Stimulated activated CD4-positive, alpha-beta T cell treated with anti-CD3 and anti-CD28 coated beads, Interleukin-2, amount 100 ng/mL, for 48 hours (primary cell): ENCODE data around the gene EXOC2.
"Not testable (repeated sequence)": the region's sequence is repeated elsewhere in the genome, so short reads cannot be mapped to it uniquely, and the experiment has no call there.

Source experiments
- DNase-seq, 2 donors: peaks; one replicate each; pipeline ENCODE4 v3.0.0-alpha.2; 2020

EXOC2 gene

DNA sequence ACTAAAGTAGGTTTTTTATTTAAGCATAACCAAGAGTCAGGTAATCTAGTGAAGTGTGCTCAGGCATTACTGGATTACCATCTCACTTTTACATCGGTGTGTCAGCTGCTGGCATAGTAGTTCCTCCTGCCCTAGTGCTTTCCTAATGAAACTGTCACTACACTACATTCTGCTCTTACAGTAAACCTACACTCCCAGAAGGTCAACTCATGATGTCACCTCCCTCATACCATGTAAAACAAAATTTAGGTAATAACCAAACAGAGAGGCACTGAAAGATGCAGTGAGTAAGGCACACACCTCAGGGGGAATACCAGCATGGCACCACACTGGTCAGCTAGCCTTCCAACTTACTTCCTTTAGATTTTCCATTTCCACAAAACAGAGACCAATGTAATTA, 59.3 kb downstream of the EXOC2 start:
- DNase-seq, result no peak

DNA sequence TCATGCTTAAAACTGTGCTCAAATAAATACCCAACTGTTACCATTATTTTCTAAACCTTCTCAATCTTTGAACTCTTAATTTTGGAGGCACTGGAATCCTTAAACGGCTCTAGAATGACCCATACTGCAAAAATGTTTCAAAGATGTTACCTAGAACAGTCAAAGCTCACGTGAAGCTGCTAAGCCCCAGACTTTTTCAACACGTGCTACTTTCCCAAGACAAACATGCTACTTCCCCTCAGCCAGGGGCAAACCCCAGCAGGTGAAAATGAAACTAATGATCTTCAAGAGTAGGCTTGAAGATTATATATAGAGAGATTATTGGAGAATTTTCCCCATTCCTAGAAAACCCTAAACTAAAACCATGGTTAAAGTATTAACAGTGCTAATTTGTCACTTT, 64.2 kb downstream of the EXOC2 start:
- no peak for DNase-seq

DNA sequence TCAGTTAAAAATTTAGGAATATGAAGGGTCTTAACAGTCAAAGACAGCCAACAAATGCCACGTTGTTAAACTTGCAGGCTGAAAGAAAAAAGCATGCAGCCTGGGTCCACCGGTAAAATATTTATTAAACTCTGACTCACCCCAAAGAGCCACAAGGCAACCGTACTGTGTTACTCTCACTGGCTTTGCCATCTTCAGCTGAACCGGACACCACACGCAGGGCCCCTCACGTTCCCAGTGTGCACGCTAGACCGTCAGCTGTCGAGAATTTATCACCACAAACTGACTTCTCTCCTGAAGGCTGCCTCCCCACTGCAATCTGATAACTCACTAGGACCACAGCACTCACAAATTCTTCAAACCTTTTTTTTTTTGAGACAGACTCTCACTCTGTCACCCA, 66.7 kb downstream of the EXOC2 start:
- DNase-seq, result no peak

DNA sequence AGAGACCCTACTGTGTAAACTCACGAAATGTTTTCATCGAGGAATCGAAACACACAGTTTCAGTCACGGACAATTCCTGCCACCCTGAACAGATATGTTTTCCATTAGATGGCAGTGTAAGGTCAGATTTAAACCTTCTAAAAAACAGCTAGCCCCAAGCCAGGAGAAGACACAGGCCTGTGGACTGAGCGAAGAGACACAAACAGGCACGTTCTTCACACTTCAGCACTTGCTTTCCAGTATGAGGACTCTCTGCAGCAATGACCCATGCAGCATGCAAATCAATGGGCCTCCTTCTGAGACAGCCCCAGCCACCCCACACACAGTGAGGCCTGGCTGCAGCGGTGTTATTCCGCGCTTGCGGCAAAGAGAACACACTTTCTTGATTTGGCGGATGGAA, 68.0 kb downstream of the EXOC2 start:
- no peak for DNase-seq

DNA sequence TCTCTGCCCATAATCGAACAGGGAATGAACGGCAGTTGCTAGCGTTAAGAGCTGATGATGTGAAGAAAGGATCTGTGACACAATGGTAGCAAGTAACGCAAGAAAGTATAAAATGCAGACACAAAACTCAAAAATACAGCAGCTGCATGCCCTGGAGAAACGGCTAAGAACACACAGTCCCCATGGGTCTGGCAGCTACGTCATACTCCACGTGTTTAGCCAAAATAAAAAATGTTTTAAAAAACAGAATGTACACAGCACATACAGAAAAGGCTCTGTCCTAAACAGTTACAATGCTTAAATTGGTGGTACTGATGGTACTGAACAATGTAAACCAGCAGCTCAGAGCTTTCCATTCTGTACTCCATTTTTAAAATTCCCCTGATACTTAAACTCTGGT, 70.5 kb downstream of the EXOC2 start:
- DNase-seq, result no peak

DNA sequence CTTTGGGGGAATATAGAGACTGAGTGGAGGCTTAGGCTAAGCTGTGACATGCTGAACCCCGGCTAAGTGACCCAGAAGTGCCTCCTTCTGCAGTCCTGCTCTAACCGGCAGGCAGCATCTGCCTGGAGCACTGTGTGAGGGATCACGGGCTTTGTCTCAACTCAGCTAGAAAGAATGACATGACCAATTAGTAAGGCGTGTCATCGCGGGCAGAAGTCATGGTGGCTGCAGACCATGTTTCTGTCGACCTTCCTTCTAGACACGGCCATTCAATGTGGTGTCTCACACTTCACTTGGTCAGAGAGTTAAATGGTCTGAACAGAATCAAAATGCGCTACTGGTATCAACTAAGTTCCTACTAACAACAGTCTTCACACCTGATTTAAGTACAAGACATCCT, 71.0 kb downstream of the EXOC2 start:
- DNase-seq, result no peak

DNA sequence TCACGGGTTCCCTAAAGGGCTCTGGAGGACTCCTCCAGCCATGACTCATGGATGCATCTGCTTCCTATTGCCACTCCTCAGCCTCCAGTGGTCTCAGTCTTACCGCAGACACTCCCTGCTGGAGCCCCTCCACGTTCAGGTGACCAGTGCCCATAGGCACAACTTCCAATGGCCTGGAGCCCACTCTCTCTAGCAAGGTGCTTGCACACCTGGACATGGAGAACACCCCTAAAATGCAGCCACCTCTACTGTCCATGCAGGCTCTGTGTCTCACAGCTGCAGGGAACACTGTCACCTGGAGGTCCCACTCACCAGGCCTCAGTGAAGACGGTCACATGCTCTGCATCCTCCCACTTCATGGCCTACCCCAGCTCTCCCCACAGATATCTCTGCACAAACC, 72.0 kb downstream of the EXOC2 start:
- no peak for DNase-seq

DNA sequence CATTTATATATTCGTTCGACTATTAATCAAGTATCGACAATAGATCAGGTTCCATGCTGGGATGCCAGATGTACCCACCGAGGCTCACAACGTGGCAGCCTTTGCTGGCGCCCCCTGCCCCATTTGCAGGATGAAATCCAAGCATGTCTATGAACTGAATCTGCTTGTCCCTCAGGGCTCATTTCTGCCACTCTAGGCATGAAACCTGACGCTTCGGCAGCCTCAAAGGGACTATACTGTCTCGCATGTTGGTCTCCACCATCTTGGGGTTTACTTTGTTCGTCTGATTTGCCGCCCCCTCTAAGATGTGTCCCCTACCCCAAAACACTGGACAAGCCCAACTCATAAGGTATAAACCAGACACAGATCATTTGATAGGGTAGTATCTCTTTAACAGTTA, 72.8 kb downstream of the EXOC2 start:
- no peak for DNase-seq

DNA sequence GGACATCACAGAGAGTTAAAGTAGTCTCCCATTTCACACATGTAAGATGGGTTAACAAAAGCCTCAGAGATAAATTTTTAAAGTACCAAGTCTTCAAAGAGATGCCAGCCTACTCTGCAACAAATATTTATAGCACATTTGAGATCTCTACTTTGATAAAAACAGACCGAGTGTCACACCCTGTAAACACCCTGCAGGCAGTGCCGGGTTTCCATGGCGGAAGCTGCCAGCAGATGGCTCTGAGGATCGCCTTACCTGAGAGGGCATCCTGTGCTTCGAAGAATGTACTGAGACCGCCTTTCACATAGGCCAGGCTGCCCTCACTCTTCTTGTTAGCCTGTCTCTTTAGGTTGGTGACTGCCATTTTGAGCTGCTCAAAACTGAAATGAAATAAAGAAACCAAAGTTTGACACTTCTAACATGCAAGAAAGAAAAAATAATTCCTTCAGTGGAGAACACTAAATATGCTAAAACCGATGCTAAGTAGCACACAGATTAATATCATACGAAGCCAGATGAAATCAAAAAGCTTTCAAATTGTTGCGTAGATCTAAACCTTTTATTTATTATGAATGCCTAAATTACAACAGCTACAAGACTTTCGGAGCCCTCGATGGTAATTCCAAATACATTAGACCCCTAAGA, 75.4 kb downstream of the EXOC2 start:
- no peak for DNase-seq

DNA sequence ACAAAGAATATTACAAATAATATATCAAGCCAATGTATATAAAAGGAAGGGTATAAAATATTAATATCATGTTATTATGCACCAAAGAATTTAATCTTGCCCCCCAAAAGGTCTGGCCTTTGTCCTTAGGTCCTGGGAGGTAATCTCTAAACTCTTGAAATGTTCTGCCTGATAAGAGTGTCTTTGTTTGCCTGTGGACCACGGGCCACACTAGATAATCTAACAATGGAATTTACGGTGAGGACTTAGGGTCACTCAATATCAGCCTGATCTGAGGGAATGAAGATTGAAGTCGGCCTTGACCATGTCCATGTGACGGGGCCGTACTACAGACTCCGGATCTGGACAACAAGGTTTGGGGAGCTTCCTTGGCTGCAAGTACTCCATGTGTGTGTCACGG, 79.0 kb downstream of the EXOC2 start:
- DNase-seq, result no peak

DNA sequence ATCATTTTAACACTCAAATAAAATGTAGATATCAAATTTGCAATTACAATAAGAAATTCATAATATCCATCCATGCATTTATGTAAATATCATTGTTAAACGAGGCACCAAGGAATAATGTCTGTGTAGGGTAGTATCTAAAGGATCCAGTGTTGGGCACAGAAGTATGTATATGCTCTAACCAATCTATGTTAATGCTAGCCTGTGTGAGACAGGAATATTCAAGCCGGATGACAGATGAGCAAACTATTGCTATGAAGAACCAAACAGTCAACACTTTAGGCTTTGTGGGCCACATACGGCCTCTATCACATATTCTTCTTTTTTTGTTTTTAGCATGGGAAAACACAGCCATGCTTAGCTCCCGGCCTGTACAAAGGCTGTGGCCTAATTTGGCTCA, 81.0 kb downstream of the EXOC2 start:
- no peak for DNase-seq

DNA sequence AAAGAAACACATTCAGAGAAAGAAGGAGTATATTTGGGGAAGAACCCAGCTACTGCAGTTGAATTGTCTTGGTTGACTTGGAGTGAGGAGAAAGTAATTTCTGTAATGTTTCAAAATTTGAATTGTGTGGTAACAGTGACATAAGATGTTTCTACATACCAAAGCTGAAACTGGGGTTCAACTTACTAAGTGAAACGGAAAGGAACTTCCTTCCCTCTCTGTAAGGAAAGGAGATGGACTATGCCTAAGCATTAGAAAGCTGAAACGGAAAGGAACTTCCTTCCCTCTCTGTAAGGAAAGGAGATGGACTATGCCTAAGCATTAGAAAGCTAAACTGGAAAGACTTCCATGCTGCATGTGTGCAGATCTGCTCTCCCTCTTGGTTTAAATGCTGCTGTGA, 82.1 kb downstream of the EXOC2 start:
- no peak for DNase-seq

DNA sequence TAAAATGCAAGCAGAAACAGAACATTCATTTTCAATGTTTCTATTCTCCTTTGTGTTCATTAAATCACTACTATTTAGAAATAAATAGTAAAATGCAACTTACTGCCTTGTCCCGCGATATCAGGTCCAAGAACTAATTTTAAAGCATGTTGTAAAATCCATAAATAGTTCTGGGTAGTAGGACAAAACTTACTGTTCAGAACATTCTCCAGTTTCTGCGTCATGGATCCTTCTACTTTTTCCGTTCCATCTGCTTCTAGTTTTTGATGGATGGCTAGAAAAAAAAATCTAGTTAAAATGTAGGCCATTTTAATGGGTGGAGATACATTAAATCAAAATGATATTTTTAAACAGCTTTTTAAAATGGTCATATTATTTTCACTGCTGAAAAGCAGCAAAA, 83.0 kb downstream of the EXOC2 start:
- DNase-seq, result no peak

DNA sequence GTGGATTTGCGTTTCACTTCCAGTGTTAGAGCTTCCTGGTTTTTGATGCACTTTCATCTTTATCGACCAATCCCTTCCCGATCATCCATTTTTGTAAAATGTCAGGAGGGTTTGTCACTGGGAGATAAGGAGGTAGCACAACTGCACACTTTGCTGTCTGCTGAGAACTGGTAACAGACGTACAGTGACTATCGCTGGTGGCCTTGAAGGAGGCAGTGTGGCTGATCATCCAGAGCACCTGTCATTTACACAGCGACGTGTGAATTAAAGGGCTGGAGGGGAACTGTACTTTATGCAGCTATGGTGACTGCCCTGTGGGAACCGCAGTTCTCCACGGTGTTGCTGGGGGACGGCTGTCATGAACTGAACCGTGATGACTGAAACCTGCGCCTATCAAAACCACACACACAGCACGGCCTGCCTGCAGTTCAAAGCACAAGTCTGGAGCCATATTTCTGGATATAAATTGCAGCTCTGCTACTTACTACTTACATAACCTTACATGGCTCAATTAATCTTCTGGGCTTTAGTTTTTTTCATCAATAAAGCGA, 86.0 kb downstream of the EXOC2 start:
- DNase-seq, result no peak

DNA sequence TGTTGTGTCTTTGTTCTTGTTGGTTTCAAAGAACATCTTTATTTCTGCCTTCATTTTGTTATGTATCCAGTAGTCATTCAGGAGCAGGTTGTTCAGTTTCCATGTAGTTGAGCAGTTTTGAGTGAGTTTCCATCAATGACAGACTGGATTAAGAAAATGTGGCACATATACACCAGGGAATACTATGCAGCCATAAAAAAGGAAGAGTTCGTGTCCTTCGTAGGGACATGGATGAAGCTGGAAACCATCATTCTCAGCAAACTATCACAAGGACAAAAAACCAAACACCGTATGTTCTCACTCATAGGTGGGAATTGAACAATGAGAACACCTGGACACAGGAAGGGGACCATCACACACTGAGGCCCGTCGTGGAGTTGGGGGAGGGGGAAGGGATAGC, 87.0 kb downstream of the EXOC2 start:
- not testable (repeated sequence) for DNase-seq

DNA sequence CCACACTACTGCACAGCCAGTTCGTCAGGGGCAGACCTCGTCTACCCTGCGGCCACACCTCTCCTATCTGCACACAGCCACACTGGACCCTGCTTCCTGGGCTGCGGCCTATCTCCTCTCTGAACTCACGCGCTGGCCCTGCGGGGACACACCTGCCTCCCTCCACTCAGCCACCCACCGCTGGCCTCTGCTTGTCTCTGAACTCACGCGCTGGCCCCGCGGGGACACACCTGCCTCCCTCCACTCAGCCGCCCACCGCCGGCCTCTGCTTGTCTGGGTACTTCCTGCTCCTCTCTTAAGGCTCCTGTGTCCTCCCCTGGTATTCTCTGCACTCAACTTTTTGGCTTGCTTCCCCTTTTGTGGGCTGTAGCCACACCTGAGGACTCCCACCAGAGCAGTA, 88.4 kb downstream of the EXOC2 start:
- no peak for DNase-seq

DNA sequence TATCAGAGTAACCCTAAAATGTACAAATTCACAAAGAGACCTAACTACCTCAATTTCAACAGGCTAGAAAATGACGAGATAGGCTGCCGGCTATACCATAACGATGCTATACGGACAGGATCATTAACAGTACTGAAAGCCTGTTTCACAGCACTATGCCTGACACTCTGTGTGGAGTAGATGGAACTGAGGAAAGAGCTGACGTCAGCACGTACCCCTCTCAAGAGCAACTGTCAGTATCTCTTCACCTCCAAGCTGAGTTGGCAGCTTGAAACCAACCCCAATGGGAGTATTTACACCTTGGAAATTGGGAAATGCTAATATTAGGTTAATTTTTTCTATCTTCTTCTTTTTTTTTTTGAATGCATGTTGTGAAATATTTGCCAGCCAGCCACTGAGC, 89.7 kb downstream of the EXOC2 start:
- no peak for DNase-seq

DNA sequence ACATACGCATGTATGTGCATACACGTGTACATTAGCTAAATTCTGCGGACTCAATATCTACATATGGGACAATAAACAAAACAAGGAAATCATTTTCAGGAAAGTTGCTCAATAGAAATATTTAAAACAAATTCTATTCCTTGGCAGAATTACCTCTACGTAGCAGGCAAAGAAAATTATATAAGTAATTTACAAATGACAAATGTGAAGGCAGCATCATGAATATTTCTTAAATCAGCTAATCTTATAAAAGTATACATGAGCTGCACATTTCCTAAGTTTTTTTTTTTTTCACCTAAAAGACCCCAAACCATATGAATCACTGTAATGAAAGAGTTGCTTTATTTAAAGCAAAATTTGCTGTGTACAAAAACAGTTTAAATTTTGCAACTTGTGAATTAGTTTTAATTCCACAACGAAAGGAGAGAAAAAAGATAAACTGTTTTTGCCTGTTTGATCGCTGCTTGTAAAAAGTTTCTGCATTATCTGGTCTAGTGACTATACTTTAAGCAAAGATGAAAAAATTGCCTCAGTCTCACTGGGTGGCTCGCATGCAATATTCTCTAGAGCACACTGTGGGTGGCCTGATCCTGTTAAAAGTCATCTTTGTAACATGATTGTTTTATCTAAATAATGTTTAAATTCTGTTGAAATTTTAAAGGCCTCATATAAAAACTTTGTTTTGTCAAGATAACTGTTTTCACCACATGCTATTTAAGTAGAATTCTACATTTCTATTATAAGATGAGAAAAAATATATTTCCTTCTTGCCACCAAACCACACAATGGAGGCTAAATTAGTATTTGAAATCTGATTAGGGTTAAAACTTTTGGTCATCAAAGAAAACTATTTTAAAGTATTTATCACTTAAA, 93.1 kb downstream of the EXOC2 start:
- no peak for DNase-seq

DNA sequence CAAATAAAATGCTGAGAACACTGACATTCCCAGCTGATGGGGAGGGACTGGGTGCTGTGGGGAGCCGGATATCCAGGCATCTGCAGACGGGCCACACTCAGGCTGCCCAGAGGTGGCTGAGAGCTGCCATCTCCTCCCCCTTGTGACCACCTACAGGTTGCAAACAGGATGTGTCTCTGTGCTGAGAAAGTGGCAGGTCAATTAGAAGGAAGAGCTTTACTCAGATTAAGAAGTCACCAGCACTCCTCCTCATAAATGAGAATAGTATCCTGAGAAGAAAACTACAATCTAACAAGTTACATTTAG, 99.1 kb downstream of the EXOC2 start:
- DNase-seq, result no peak

DNA sequence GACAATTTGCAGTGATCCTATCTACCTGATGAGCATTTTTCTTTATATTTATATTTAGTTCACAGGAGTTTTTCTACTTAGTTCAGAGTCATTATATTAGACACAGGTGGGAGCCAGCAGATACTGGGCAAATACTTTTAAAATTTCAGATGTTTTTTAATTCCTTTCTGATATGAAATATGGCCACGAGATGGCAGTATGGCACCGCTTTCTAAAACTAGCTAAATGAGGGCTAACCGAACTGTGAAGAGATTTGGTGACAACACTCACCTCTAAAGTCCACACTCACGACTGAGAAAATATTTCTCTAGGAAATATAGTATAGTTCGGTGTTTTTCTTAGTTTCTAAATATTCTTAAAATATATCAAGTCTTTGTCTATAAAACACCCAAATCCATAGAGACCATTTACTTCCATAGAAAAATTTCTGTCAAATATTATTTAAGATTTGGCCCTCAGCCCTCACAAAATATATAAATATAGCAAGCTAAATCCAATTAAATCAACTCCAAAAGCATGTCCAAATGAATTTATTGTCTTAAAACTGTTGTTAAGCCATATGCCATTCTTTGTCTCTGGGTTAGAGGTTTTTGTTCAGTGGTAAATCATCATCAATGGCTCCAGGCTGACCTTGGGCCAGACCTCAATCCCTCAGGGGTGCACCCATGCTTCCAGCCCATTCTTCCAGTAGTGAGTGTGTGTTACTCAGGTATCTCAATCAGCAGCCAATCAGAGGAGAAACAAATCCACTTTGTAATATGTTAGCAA, 99.6 kb downstream of the EXOC2 start:
- DNase-seq, result peak; percentile 64 to 65

DNA sequence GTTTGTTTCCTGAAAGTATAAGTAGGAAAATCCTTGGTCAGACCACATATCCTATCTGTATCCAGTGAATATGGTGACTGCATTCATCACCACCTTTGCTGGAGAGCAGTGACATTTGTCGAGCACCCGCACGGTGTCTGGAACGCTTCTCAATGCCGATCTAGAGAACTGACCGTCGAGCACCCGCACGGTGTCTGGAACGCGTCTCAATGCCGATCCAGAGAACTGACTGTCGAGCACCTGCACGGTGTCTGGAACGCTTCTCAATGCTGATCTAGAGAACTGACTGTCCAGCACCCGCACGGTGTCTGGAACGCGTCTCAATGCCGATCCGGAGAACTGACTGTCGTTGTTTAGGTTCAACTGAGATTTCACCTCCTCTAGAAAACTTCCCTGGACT, 103.8 kb downstream of the EXOC2 start:
- DNase-seq, result no peak

DNA sequence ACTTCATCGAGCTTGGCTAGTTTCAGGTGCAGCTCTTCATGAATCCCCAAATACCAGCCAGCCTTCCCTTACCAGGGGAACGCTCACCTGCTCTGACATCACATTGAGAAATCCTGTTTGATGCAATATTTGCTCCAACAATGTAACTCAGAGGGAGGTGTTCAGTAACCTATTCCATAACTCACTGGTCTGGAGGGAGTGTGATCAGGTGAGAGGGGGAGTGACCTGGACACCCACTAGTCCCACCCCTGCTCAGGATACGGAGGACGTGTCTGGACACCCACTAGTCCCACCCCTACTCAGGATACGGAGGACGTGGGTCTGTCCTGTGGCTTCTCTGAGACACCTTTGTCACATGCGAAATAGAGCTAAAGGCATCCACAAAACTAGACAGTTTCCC, 106.4 kb downstream of the EXOC2 start:
- DNase-seq, result no peak

DNA sequence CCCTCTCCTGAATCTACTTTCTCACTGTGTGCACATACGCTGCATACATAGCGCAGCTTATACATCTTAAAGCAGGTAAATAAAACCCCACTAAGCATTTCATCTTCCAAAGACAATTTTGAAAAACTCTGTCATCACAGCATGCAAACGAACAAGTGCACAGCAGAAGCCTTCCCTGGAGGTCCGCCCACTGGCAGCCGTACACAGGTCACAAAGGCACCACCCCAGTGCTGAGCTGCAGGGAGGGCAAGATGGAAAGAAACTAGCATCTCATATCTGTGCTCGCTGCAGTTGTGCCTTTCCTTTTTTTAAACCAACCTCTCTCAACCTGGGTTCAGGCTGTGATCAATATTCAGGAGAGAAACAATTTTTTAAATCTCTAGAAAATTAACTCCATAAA, 109.3 kb downstream of the EXOC2 start:
- no peak for DNase-seq

DNA sequence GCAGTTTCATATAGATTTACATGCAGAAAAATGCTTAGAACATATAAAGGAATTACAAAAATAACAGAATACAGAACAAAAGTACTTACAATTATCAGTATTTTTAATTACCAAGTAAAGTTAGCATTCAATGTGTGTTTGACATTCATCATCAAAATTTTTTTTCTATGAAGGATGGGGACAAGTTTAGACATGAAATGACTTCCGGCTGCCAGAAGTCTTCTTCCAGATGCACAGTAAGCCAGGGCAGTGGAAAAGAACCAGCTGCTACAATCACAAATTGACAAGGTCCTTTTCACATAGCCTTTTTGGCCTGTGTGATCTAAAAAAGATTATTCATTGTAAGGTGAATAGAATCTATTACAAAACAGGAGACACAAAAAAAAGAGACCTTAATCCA, 109.8 kb downstream of the EXOC2 start:
- no peak for DNase-seq
